Measurements from ENCODE around the gene ADRM1. TPM values are rescaled to one million over a fixed set of nuclear protein-coding genes. Genes with fewer than 3 reads are reported as not detected.

ADRM1 gene
- total RNA-seq, 2 experiments from 2014 or later, result 110 to 115 TPM

- no peaks in the 10 kb centered on the region for H3K27me3 Mint-ChIP-seq
- intact Hi-C loops (cut with micrococcal nuclease), result no loop called here
- H3K9me3 Mint-ChIP-seq, result peaks cover 8% of the 10 kb centered on the region
- H3K4me1 Mint-ChIP-seq (ENCODE audit: low read depth), result no peaks in the 10 kb centered on the region
- no peak for ATAC-seq
- CTCF ChIA-PET, result no interaction called here
- no peaks in the 10 kb centered on the region for H3K36me3 Mint-ChIP-seq (ENCODE audit: low read depth)
- H3K27ac Mint-ChIP-seq, result no peak overlapping the region
- no peak for TF ChIP-seq CTCF (IDR thresholded peaks at IDR 0.05)
- DNase-seq, result no peak
- POLR2A ChIA-PET, result no interaction called here
- no peak overlapping the region for H3K4me3 Mint-ChIP-seq
These were observed 47.4 kb downstream of the ADRM1 start for GRCh38 chr20:62350098-62350628.

GRCh38 chr20:62350629-62351422 lies 48.0 kb downstream of the ADRM1 start:
- no peak for ATAC-seq
- TF ChIP-seq CTCF (IDR thresholded peaks at IDR 0.05), result no peak
- POLR2A ChIA-PET, result no interaction called here
- DNase-seq, result no peak
- H3K4me1 Mint-ChIP-seq (ENCODE audit: low read depth), result no peaks in the 10 kb centered on the region
- CTCF ChIA-PET, result no interaction called here
- H3K36me3 Mint-ChIP-seq (ENCODE audit: low read depth), result no peaks in the 10 kb centered on the region
- H3K9me3 Mint-ChIP-seq, result peaks cover 8% of the 10 kb centered on the region
- no peaks in the 10 kb centered on the region for H3K27me3 Mint-ChIP-seq
- H3K4me3 Mint-ChIP-seq, result no peak overlapping the region
- H3K27ac Mint-ChIP-seq, result no peak overlapping the region
- intact Hi-C loops (cut with micrococcal nuclease), result no loop called here

GRCh38 chr20:62351469-62352401 lies 48.9 kb downstream of the ADRM1 start:
- CTCF ChIA-PET, result no interaction called here
- intact Hi-C loops (cut with micrococcal nuclease), result no loop called here
- no peaks in the 10 kb centered on the region for H3K27me3 Mint-ChIP-seq

GRCh38 chr20:62352402-62353288 lies 49.8 kb downstream of the ADRM1 start:
- TF ChIP-seq CTCF (IDR thresholded peaks at IDR 0.05), result no peak
- Mint-ChIP-seq H3K4me3 (no peak overlapping the region), H3K27ac (no peak overlapping the region), H3K9me3 (peaks cover 8% of the 10 kb centered on the region), H3K4me1 (ENCODE audit: low read depth) (no peaks in the 10 kb centered on the region), H3K27me3 (no peaks in the 10 kb centered on the region), H3K36me3 (ENCODE audit: low read depth) (no peaks in the 10 kb centered on the region)
- no peak for ATAC-seq
- POLR2A ChIA-PET, result no interaction called here
- CTCF ChIA-PET, result no interaction called here
- DNase-seq, result no peak
- intact Hi-C loops (cut with micrococcal nuclease), result no loop called here

More at GRCh38 chr20:62351469-62352401, 48.9 kb downstream of the ADRM1 start:
- H3K36me3 Mint-ChIP-seq (ENCODE audit: low read depth), result no peaks in the 10 kb centered on the region
- no peak for ATAC-seq
- POLR2A ChIA-PET, result no interaction called here
- H3K4me1 Mint-ChIP-seq (ENCODE audit: low read depth), result no peaks in the 10 kb centered on the region
- TF ChIP-seq CTCF (IDR thresholded peaks at IDR 0.05), result no peak
- H3K9me3 Mint-ChIP-seq, result peaks cover 8% of the 10 kb centered on the region
- H3K4me3 Mint-ChIP-seq, result no peak overlapping the region
- DNase-seq, result no peak
- no peak overlapping the region for H3K27ac Mint-ChIP-seq
